Pancreas (tissue), 10 donors: ENCODE measurements around the gene RC3H2. TPM values are rescaled to one million over a fixed set of nuclear protein-coding genes. Genes with fewer than 3 reads are reported as not detected.

ENCODE experiments used
- ATAC-seq, 4 donors: fragments of 200-7000 bp; cut with Tn5 transposase; one replicate each; pipeline versions ENCODE4 v1.8.0 to v1.9.1; 2020; ENCODE audit warnings: mild to moderate bottlenecking in 4 of 4, moderate library complexity in 4 of 4
- DNase-seq, 6 donors: peaks; one replicate each; pipeline ENCODE4 v3.0.0-alpha.2; 2020
- FAIRE-seq: peaks from 2 replicates; lab custom pipeline; 2012; peaks lifted over from hg19 to GRCh38; lab: Jason Lieb, UNC
- H3K27ac ChIP-seq, 4 donors: fragments of 200-600 bp; sonication (generic); 1 replicate in 3 of 4; 2 replicates in 1 of 4; pipeline versions ENCODE4 v1.5.0 to v1.8.0; 2020
- H3K27me3 ChIP-seq, 4 donors: fragments of 200-600 bp; one replicate each; pipeline ENCODE4 v1.8.0; 2021
- H3K36me3 ChIP-seq, 3 donors: fragments of 200-600 bp; sonication (generic) in 1 of 3; one replicate each; pipeline versions ENCODE4 v1.5.0 to v1.8.0; 2020 to 2021
- H3K4me1 ChIP-seq, 3 donors: fragments of 200-600 bp; one replicate each; pipeline ENCODE4 v1.8.0; 2021
- H3K4me3 ChIP-seq, 4 donors: fragments of 200-600 bp; sonication (generic) in 2 of 4; one replicate each; pipeline versions ENCODE4 v1.5.0 to v1.8.0; 2020 to 2021
- H3K9me3 ChIP-seq, 4 donors: fragments of 200-600 bp; one replicate each; pipeline ENCODE4 v1.8.0; 2021
- WGBS, 2 donors: extraction: QIAGEN DNeasy Blood & Tissue Kit; methylation state at CpG; one replicate each; pipeline ENCODE4 v1.1.7; 2013; 5-methylcytosine and 5-hydroxymethylcytosine counted together
- intact Hi-C, 3 donors: fragments of 100-400 bp; cut with DNase I; formaldehyde crosslinking; loops; one replicate each; pipeline versions ENCODE4 v1.11.1 to v1.14.2; 2022
- polyA plus RNA-seq, 2 donors: library from polyadenylated mRNA; stranded (reverse); fragments of 200-250 nt; gene quantifications; one replicate each; pipeline ENCODE4 v1.2.3, GENCODE V29; 2013
- total RNA-seq, 6 donors: library from RNA; stranded (reverse); fragmentation: NEBNext Ultra II Directional in 4 of 6; extraction: Animal tissue kit (Norgen Biotek cat#: 25700) in 4 of 6; gene quantifications; one replicate each; pipeline versions ENCODE4 v1.2.1 to v1.2.4, GENCODE V29; 2021 to 2023
- TF ChIP-seq, protein P1 (sequence below), 4 donors: fragments of 200-600 bp; sonication (generic) in 3 of 4; IDR thresholded peaks; one replicate each; pipeline versions ENCODE4 v1.5.0 to v1.8.0; 2021; ENCODE audit warnings: antibody characterized with exemption in 4 of 4
- donor health status: healthy with polysubstance abuse.
- donor health status: DM: no; HTN: no; CAD: no; lungs with moderate emphysema.
- donor health status: DM: no; HTN: no; CAD: no.
- donor health status: control.
- donor health status: control.
- donor health status: Bipolar disorder and iron deficiency.
- donor health status: DM: yes; HTN: yes; CAD: no.
- donor health status: DM: no; HTN: no; CAD: no.
- donor health status: DM: no; HTN: no; CAD: no.
- donor health status: DM: yes; HTN: yes; CAD: no.

RC3H2 gene
- total and polyA plus RNA-seq, 8 donors: 4.1 to 18.7 (median 12.1) TPM

DNA sequence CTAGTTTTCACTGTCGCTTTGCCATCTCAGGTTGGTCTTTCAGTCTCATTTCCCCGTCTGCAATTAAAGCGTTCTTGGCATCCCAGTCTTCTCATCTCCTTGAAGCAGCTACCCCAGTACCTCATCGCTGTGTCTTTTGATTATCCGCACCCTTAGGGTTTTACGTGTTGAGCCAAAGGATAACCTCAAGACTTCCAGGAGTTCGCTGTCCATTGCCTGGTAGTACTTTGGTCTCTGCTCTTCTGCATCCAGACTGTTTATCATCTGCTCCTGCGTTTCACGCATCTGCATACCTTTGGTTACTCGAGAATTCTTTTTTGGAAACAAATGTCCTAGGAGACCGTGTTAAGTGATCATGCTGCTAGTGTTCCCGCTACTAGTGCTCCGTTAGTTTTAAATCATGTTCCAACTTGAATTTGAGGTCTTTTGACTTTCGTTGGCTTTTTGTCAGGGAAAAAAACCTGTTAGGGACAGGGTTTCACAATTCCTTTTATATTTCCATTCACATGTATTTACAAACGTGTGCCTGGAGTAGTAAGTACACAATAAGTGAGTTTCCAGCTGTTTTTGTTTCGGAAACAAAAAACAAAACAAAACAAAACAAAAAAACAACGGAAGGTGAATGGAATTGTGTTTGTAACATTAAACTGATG, 36.5 kb upstream of the RC3H2 start:
- TF ChIP-seq, protein P1, sequence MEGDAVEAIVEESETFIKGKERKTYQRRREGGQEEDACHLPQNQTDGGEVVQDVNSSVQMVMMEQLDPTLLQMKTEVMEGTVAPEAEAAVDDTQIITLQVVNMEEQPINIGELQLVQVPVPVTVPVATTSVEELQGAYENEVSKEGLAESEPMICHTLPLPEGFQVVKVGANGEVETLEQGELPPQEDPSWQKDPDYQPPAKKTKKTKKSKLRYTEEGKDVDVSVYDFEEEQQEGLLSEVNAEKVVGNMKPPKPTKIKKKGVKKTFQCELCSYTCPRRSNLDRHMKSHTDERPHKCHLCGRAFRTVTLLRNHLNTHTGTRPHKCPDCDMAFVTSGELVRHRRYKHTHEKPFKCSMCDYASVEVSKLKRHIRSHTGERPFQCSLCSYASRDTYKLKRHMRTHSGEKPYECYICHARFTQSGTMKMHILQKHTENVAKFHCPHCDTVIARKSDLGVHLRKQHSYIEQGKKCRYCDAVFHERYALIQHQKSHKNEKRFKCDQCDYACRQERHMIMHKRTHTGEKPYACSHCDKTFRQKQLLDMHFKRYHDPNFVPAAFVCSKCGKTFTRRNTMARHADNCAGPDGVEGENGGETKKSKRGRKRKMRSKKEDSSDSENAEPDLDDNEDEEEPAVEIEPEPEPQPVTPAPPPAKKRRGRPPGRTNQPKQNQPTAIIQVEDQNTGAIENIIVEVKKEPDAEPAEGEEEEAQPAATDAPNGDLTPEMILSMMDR (IDR thresholded peaks at IDR 0.05): no peak
- FAIRE-seq: no peak
- H3K27ac ChIP-seq: peak overlapping the region; percentile 57 to 91 (median 82)
- H3K36me3 ChIP-seq: peaks cover 0 to 5% (median 0%) of the 10 kb centered on the region in 3 donors
- H3K4me3 ChIP-seq: peak overlapping the region; percentile 48 to 78 (median 60)
- ATAC-seq: peak; percentile 8 to 31 (median 18)
- 2% methylated on average over 17 of the region's 17 CpGs for WGBS, 2 donors
- no peak for DNase-seq
- H3K27me3 ChIP-seq: no peaks in the 10 kb centered on the region
- peaks cover 10 to 29% (median 22%) of the 10 kb centered on the region in 3 donors for H3K4me1 ChIP-seq
- H3K9me3 ChIP-seq: no peaks in the 10 kb centered on the region
- intact Hi-C loops: no loop called here

DNA sequence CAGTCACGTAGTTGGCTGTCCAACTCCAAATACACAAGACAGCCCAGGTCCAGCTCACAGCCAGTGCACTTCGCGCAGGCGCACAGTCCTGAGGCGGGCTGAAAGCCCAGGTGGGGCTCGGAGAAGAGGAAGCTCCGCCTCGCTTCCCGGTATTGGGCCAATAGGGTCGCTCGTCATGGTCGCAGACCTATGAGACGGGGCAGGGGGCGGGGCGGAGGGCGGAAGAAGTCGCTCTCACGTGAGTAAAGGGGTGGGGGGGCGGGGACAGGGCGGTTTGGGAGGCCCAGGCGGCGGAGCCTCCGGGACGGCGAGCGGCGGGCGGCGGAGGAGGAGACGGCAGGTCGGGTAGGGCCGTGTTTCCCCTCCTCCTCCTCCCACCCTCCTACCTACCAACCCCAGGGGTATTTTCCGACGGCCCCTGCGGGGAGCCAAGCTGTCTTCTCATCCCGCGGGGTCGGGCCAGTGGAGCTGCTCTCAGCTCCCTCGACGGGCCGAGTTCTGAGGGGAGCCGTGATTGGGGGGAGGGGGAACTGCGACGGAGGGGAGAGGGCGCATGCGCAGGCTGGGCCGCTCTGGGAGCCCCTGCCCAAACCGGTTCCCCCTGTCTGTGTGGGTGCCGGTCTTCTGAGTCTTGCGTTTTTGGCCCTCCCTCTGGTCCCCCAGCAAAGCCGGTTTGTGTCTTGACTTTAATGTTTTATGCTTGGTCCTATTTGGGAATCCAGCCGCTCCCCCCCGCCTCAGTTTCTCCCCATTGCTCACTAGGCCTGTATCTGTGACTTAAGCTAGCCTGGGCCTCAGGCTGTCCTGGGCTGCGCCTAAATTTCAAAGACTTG, 35.8 kb upstream of the RC3H2 start, which contains the start of gene RABGAP1:
TSS of gene RABGAP1 (plus strand) at position 272 of the 833 bp plus-strand sequence. CDS start 16,040 bp downstream, outside the sequence.
- DNase-seq (peak; percentile 99 to 100 (median 100)), ATAC-seq (peak; percentile 92 to 97 (median 94)), FAIRE-seq (no peak)
- H3K4me1 ChIP-seq: peaks cover 2 to 22% (median 15%) of the 10 kb centered on the region in 3 donors
- peak within 1 kb of the TSS; percentile 48 to 78 (median 60) for H3K4me3 ChIP-seq
- H3K9me3 ChIP-seq: no peaks in the 10 kb centered on the region
- H3K27me3 ChIP-seq: no peaks in the 10 kb centered on the region
- TF ChIP-seq, protein P1 (IDR thresholded peaks at IDR 0.05): no peak
- peak within 1 kb of the TSS; percentile 57 to 91 (median 82) for H3K27ac ChIP-seq
- intact Hi-C loops: no loop called here
- peaks cover 0 to 10% (median 0%) of the 10 kb centered on the region in 3 donors for H3K36me3 ChIP-seq
- 0 to 1% methylated on average over 41 to 52 of the region's 54 CpGs for WGBS, 2 donors

DNA sequence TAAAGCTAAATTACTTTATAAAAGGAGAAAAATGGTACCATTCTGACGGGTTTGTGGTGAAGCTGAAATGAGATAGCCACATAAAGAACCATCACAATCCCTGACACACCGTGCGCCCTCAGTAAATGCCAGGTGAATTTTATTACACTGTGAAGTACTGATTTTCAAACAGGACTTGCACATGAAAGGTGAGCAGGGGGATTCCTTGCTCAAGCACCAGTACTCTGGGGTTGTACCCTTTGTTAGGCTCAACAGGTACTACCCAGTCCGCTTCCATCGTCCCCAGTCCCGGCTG, 35.2 kb upstream of the RC3H2 start:
- H3K4me3 ChIP-seq: peak overlapping the region in 1 of 4 donors; percentile 78
- peak overlapping the region in 3 of 4 donors; percentile 48 to 91 (median 86) for H3K27ac ChIP-seq
- WGBS, 2 donors: 29 to 34% methylated on average over 6 of the region's 6 CpGs
- peaks cover 0 to 18% (median 11%) of the 10 kb centered on the region in 3 donors for H3K4me1 ChIP-seq
- FAIRE-seq (no peak), ATAC-seq (no peak), DNase-seq (no peak)
- H3K36me3 ChIP-seq: peaks cover 0 to 10% (median 0%) of the 10 kb centered on the region in 3 donors
- H3K9me3 ChIP-seq: no peaks in the 10 kb centered on the region
- no peaks in the 10 kb centered on the region for H3K27me3 ChIP-seq
- TF ChIP-seq, protein P1 (IDR thresholded peaks at IDR 0.05): no peak
- intact Hi-C loops: no loop called here

DNA sequence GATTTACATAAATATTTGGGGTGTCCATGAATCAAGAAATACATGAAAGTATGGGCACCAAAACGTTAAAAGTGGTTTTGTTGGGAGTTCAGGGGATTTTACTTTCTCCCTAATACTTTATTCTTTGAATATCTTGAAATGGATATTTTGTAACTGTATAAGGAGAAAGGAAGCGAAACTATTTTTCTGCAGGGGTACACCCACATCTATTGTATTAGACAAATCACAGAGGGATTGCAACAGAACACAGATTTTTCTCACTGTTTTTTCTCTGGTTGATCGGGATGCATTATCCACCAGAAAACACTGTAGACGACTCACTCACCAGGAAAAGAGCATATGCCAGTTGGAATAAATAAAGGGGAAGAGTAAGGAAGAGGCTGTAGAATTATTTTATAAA, 34.4 kb upstream of the RC3H2 start:
- peaks cover 0 to 12% (median 11%) of the 10 kb centered on the region in 3 donors for H3K4me1 ChIP-seq
- H3K36me3 ChIP-seq: peaks cover 0 to 10% (median 0%) of the 10 kb centered on the region in 3 donors
- H3K9me3 ChIP-seq: no peaks in the 10 kb centered on the region
- intact Hi-C loops: no loop called here
- TF ChIP-seq, protein P1 (IDR thresholded peaks at IDR 0.05): no peak
- WGBS, 2 donors: 88 to 90% methylated on average over 4 of the region's 4 CpGs
- no peaks in the 10 kb centered on the region for H3K27me3 ChIP-seq
- FAIRE-seq (no peak), ATAC-seq (no peak), DNase-seq (no peak)
- no peak overlapping the region for H3K4me3 ChIP-seq
- no peak overlapping the region for H3K27ac ChIP-seq
